Activated CD4-positive, alpha-beta T cell treated with anti-CD3 and anti-CD28 coated beads, Interleukin-2, amount 10 ng/mL, durations not matched to agents 24 days and 14 days (primary cell): ENCODE measurements around the gene RAF1. TPM values are rescaled to one million over a fixed set of nuclear protein-coding genes. Genes with fewer than 3 reads are reported as not detected.
"Not testable (repeated sequence)": the region's sequence is repeated elsewhere in the genome, so short reads cannot be mapped to it uniquely, and the experiment has no call there.

Experiments
- DNase-seq: peaks from one replicate; pipeline ENCODE4 v3.0.0; 2022
- H3K27ac Mint-ChIP-seq: one replicate; pipeline ENCODE4 v1.8.0; 2022; ENCODE audit warnings: mild to moderate bottlenecking, mixed read lengths
- H3K27me3 Mint-ChIP-seq: one replicate; pipeline ENCODE4 v1.8.0; 2022; ENCODE audit warnings: mixed read lengths
- H3K36me3 Mint-ChIP-seq: one replicate; pipeline ENCODE4 v1.8.0; 2022; ENCODE audit warnings: low read depth, mild to moderate bottlenecking, mixed read lengths
- H3K4me1 Mint-ChIP-seq: one replicate; pipeline ENCODE4 v1.8.0; 2021; ENCODE audit warnings: mixed read lengths
- H3K4me3 Mint-ChIP-seq: one replicate; pipeline ENCODE4 v1.8.0; 2022; ENCODE audit warnings: mild to moderate bottlenecking, moderate library complexity, mixed read lengths
- H3K9me3 Mint-ChIP-seq: one replicate; pipeline ENCODE4 v1.8.0; 2021; ENCODE audit warnings: mixed read lengths
- intact Hi-C: fragments of 100-400 bp; cut with micrococcal nuclease; formaldehyde crosslinking; loops from one replicate; pipeline ENCODE4 v1.15.1; 2023
- total RNA-seq: library from RNA; stranded (reverse); gene quantifications from 2 replicates; pipeline ENCODE4 v1.2.3, GENCODE V29; 2022

RAF1 gene
- total RNA-seq, 1 donor from 2014 or later, result 93.2 TPM

GRCh38 chr3:12662593-12663400, 1.1 kb downstream of the RAF1 start:
- intact Hi-C loops, result loop anchor here (5.0 to 10.0 kb wide), 2 partner anchors 55 to 1462 kb away; partner anchors contain the start of genes CHCHD4 and TMEM43
- H3K36me3 Mint-ChIP-seq, result peaks cover 4% of the 10 kb centered on the region
- H3K9me3 Mint-ChIP-seq, result no peaks in the 10 kb centered on the region
- H3K4me3 Mint-ChIP-seq, result peak overlapping the region; percentile 88
- peak; percentile 82 for DNase-seq
- H3K27ac Mint-ChIP-seq, result peak overlapping the region; percentile 99
- H3K27me3 Mint-ChIP-seq, result no peaks in the 10 kb centered on the region
- H3K4me1 Mint-ChIP-seq, result peaks cover 35% of the 10 kb centered on the region

GRCh38 chr3:12661926-12662592, 1.9 kb downstream of the RAF1 start:
- DNase-seq, result no peak
- H3K4me3 Mint-ChIP-seq, result peak overlapping the region; percentile 88
- peaks cover 6% of the 10 kb centered on the region for H3K36me3 Mint-ChIP-seq
- H3K27ac Mint-ChIP-seq, result peak overlapping the region; percentile 99
- no peaks in the 10 kb centered on the region for H3K9me3 Mint-ChIP-seq
- peaks cover 37% of the 10 kb centered on the region for H3K4me1 Mint-ChIP-seq
- intact Hi-C loops, result loop anchor here (5.0 to 10.0 kb wide), 2 partner anchors 55 to 1463 kb away; partner anchors contain the start of genes CHCHD4 and TMEM43
- no peaks in the 10 kb centered on the region for H3K27me3 Mint-ChIP-seq

DNA sequence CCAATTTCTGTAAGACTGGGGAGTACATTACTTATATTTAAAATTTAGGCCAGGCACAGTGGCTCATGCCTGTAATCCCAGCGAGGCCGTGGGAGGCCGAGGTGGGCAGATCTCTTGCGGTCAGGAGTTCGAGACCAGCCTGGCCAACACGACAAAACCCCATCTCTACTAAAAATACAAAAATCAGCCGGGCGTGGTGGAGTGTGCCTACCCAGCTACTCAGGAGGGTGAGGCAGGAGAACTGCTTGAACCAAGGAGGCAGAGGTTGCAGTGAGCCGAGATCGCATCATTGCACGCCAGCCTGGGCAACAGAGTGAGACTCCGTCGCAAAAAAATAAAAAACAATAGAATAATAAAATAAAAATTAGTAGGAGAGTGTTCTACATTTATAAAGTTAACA, 2.5 kb downstream of the RAF1 start:
- intact Hi-C loops, result loop anchor here (5.0 to 10.0 kb wide), 2 partner anchors 54 to 1463 kb away; partner anchors contain the start of genes CHCHD4 and TMEM43
- peak overlapping the region; percentile 40 for H3K4me3 Mint-ChIP-seq
- H3K36me3 Mint-ChIP-seq, DNase-seq, H3K9me3 Mint-ChIP-seq, H3K27ac Mint-ChIP-seq, H3K27me3 Mint-ChIP-seq: not testable (repeated sequence)
- peaks cover 37% of the 10 kb centered on the region for H3K4me1 Mint-ChIP-seq

DNA sequence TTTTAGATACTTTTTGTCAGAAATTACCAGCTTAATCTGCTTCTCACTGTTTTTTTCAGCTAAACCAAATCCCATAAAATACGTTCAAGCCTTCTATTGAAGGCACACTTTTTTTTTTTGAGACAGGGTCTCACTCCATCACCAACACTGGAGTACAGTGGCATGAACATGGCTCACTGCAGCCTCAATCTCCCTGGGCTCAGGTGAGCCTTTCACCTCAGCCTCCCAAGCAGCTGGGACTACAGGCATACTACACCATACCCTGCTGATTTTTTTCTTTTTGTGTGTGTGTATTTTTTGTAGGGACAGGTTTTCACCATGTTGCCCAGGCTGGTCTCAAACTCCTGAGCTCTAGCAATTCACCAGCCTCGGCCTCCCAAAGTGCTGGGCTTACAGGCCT, 3.7 kb downstream of the RAF1 start:
- peaks cover 47% of the 10 kb centered on the region for H3K4me1 Mint-ChIP-seq
- H3K4me3 Mint-ChIP-seq, result no peak overlapping the region
- peaks cover 8% of the 10 kb centered on the region for H3K36me3 Mint-ChIP-seq
- H3K27me3 Mint-ChIP-seq, result no peaks in the 10 kb centered on the region
- no peak for DNase-seq
- H3K27ac Mint-ChIP-seq, result no peak overlapping the region
- intact Hi-C loops, result loop anchor here (5.0 to 10.0 kb wide), 2 partner anchors 53 to 1465 kb away; partner anchors contain the start of genes CHCHD4 and TMEM43
- no peaks in the 10 kb centered on the region for H3K9me3 Mint-ChIP-seq

DNA sequence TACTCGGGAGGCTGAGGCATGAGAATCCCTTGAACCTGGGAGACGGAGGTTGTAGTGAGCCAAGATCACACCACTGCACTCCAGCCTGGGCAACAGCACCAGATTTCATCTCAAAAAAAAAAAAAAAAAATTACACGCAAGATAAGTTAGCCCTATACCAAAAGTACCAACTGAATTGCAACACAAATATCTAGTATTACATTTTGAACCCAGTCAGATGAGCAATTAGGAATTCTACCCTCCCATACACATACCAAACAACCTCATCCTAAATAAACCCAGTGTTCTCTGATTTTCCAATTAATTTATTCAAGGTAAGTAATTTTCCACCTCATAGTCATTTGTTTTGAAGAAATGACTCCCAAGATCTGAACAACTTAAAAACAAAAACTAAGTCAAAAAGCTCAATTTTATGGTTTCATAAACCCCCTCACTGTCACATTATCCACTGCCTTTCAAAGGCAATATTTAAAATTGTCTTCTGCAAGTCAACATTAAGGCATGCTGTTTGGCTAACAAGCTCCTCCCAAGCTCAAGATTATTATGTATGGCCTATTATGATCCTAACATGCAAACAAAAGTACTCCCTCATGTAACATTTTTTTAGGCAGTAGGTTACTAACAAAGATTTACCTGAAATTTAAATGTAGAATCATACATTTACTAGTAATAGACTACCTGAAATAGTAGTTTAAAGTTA, 4.5 kb downstream of the RAF1 start:
- intact Hi-C loops, result loop anchor here (5.0 to 10.0 kb wide), 2 partner anchors 52 to 1465 kb away; partner anchors contain the start of genes CHCHD4 and TMEM43
- Mint-ChIP-seq H3K4me1 (peaks cover 45% of the 10 kb centered on the region), H3K9me3 (no peaks in the 10 kb centered on the region), H3K36me3 (peaks cover 8% of the 10 kb centered on the region), H3K27ac (peak overlapping the region; percentile 74), H3K27me3 (no peaks in the 10 kb centered on the region), H3K4me3 (no peak overlapping the region)
- no peak for DNase-seq

DNA sequence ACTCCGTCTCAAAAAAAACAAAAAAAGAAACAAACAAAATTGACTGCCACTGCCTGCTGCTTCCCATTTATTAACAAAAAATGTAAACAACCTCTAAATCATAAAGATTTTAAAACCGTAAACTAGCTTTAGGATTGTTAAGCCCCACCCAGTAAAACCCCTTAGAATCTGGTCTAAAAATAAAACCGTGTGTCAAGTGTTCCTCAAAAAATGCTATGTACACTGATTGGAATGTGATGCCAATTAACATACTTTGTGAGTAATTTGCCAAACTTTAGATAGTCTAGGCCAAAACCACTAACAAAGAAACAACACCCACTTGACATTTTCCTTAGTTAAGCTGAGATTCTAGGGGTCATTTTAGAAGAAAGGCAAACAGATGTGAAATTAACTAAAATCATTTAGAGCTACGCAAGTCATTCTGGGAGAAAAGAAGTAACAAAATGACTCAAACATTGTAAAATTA, 5.3 kb downstream of the RAF1 start:
- H3K27me3 Mint-ChIP-seq, result no peaks in the 10 kb centered on the region
- H3K9me3 Mint-ChIP-seq, result no peaks in the 10 kb centered on the region
- intact Hi-C loops, result no loop called here
- peak overlapping the region; percentile 1 for H3K27ac Mint-ChIP-seq
- peaks cover 7% of the 10 kb centered on the region for H3K36me3 Mint-ChIP-seq
- DNase-seq, result no peak
- peaks cover 42% of the 10 kb centered on the region for H3K4me1 Mint-ChIP-seq
- H3K4me3 Mint-ChIP-seq, result no peak overlapping the region

DNA sequence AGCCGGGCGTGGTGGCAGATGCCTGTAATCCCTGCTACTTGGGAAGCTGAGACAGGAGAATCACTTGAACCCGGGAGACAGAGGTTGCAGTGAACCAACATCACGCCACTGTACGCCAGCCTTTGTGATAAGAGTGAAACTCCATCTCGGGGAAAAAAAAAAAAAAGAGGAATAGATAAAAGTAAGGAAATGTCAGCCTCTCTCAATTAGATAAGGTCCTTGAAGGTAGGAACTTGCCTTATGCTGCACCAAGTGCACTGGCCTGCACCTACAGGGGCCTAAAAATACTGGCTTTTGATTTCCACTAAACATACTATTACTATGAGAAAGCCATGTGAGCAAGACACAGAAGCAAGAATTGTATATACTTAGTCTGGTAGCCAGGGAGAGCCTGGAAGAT, 7.1 kb downstream of the RAF1 start:
- Mint-ChIP-seq H3K4me3 (no peak overlapping the region), H3K9me3 (no peaks in the 10 kb centered on the region), H3K27me3 (no peaks in the 10 kb centered on the region), H3K4me1 (peaks cover 34% of the 10 kb centered on the region), H3K36me3 (peaks cover 5% of the 10 kb centered on the region), H3K27ac (no peak overlapping the region)
- no peak for DNase-seq
- intact Hi-C loops, result no loop called here

DNA sequence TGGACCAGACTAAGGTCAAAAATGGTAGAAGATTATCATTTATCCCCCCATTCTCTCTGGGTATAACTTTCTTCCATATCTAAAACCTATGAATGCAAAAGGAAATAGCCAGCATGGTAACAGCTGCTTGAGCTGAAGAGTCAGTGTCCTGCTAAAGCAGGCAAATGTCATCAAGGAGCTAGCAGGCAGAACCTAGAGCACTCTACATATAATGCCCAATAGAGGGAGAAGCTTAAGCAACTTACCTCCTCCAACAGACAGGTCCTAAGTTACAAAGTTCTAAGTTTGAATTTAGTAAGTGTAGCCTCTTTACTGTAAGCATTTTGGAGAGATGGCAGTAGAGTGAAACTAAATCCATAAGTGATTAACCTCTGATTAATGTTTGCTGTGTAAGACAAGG, 7.7 kb downstream of the RAF1 start:
- DNase-seq, result no peak
- Mint-ChIP-seq H3K4me1 (peaks cover 32% of the 10 kb centered on the region), H3K27ac (no peak overlapping the region), H3K4me3 (no peak overlapping the region), H3K36me3 (peaks cover 7% of the 10 kb centered on the region), H3K27me3 (no peaks in the 10 kb centered on the region), H3K9me3 (no peaks in the 10 kb centered on the region)
- intact Hi-C loops, result no loop called here

GRCh38 chr3:12655701-12656100, 8.2 kb downstream of the RAF1 start:
- intact Hi-C loops, result no loop called here
- no peak overlapping the region for H3K4me3 Mint-ChIP-seq

DNA sequence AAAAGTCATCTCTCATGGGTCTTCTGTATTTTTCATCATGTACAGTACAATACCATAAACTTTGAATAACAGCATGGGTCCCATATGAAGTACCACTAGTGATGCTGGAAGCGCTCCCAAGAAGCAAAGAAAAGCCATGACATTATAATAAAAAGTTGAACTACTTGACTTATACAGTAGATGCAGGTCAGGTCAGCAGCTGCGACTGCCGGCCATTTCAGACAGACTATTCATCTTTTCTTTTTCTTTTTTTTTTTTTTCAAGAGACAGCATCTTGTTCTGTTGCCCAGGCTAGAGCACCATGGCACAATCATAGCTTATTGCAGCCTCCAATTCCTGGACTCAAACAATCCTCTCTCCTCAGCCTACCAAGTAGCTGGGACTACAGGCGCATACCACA, 10.2 kb downstream of the RAF1 start:
- no peak overlapping the region for H3K27ac Mint-ChIP-seq

More at GRCh38 chr3:12655701-12656100, 8.2 kb downstream of the RAF1 start:
- H3K36me3 Mint-ChIP-seq, result peaks cover 7% of the 10 kb centered on the region
- no peak for DNase-seq
- no peaks in the 10 kb centered on the region for H3K9me3 Mint-ChIP-seq
- no peaks in the 10 kb centered on the region for H3K27me3 Mint-ChIP-seq
- no peak overlapping the region for H3K27ac Mint-ChIP-seq
- peaks cover 33% of the 10 kb centered on the region for H3K4me1 Mint-ChIP-seq

DNA sequence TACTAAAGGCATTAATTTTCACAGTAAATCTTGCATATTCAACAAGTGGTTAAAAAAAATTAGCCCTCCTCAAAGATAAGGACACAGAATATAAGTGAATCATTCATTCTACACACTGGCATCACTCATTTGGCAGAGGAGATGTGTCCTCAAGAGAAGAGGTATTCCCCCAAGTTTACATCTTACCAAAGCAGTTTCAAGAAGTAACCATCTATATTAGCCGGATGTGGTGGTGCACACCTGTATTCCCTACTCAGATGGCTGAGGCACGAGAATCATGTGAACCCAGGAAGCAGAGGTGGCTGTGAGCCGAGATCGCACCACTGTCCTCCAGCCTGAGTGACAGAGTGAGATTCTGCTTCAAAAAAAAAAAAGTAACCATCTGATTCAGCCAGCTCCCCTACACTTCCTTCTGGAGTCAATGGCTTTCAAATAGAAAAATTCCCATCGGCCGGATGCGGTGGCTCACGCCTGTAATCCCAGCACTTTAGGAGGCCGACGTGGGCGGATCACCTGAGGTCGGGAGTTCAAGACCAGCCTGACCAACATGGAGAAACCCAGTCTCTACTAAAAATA, 15.4 kb downstream of the RAF1 start:
- Mint-ChIP-seq H3K4me3 (no peak overlapping the region), H3K27me3 (no peaks in the 10 kb centered on the region), H3K9me3 (no peaks in the 10 kb centered on the region), H3K27ac (no peak overlapping the region), H3K36me3 (peaks cover 3% of the 10 kb centered on the region), H3K4me1 (peaks cover 18% of the 10 kb centered on the region)
- DNase-seq, result no peak
- intact Hi-C loops, result no loop called here

More for the DNA sequence above, 10.2 kb downstream of the RAF1 start:
- intact Hi-C loops, result no loop called here
- peaks cover 7% of the 10 kb centered on the region for H3K36me3 Mint-ChIP-seq
- peaks cover 23% of the 10 kb centered on the region for H3K4me1 Mint-ChIP-seq
- no peaks in the 10 kb centered on the region for H3K9me3 Mint-ChIP-seq
- no peaks in the 10 kb centered on the region for H3K27me3 Mint-ChIP-seq
- no peak for DNase-seq
- no peak overlapping the region for H3K4me3 Mint-ChIP-seq

GRCh38 chr3:12644331-12644937, 19.5 kb downstream of the RAF1 start:
- peaks cover 9% of the 10 kb centered on the region for H3K36me3 Mint-ChIP-seq
- DNase-seq, result no peak
- intact Hi-C loops, result no loop called here
- no peaks in the 10 kb centered on the region for H3K9me3 Mint-ChIP-seq
- H3K27ac Mint-ChIP-seq, result no peak overlapping the region
- no peak overlapping the region for H3K4me3 Mint-ChIP-seq
- no peaks in the 10 kb centered on the region for H3K27me3 Mint-ChIP-seq
- H3K4me1 Mint-ChIP-seq, result peaks cover 17% of the 10 kb centered on the region

DNA sequence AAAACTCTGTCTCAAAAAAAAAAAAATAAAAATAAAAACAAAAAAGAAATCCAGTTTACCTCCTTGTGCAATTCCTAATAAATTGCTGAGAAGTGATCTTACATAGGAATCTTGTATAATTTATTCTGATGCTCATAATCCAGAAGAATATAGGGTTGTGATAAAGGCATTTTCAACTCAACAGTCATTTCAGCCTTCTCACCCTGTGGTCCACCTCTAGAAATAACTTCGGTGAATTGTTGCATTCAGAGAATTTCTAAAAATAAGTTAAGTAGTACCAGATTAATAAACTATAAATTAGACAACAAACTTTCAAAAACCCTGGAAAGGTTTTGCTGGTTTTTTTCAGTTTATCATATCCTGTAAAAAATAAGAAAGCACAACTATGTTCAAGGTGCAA, 20.2 kb downstream of the RAF1 start:
- H3K4me3 Mint-ChIP-seq, result no peak overlapping the region
- H3K36me3 Mint-ChIP-seq, result peaks cover 11% of the 10 kb centered on the region
- intact Hi-C loops, result no loop called here
- H3K27ac Mint-ChIP-seq, result no peak overlapping the region
- H3K9me3 Mint-ChIP-seq, result no peaks in the 10 kb centered on the region
- no peak for DNase-seq
- H3K4me1 Mint-ChIP-seq, result peaks cover 15% of the 10 kb centered on the region
- H3K27me3 Mint-ChIP-seq, result no peaks in the 10 kb centered on the region
